SJSA1 (cell line): ENCODE results near the gene LCN15. TPM values are rescaled to one million over a fixed set of nuclear protein-coding genes. Genes with fewer than 3 reads are reported as not detected.
"Not testable (repeated sequence)": the region's sequence is repeated elsewhere in the genome, so short reads cannot be mapped to it uniquely, and the experiment has no call there.

ENCODE experiments used
- DNase-seq, 2 experiments: peaks; one replicate each; pipeline ENCODE4 v3.0.0-alpha.2; 2015 to 2020; ENCODE audit warnings: low spot score in 2 of 2, low read depth in 1 of 2
- H3K27ac ChIP-seq: fragments of 250-450 bp; sonication (Bioruptor Pico); 2 replicates; pipeline ENCODE4 v1.5.1; 2020; ENCODE audit warnings: mild to moderate bottlenecking, moderate library complexity
- H3K27me3 ChIP-seq: fragments of 250-450 bp; sonication (Bioruptor Pico); replicated peaks from 2 replicates; pipeline ENCODE4 v1.5.1; 2020; ENCODE audit warnings: mild to moderate bottlenecking, moderate library complexity
- H3K36me3 ChIP-seq: fragments of 250-450 bp; sonication (Bioruptor Pico); 2 replicates; pipeline ENCODE4 v1.5.1; 2020; ENCODE audit warnings: mild to moderate bottlenecking
- H3K4me1 ChIP-seq: fragments of 250-450 bp; sonication (Bioruptor Pico); replicated peaks from 2 replicates; pipeline ENCODE4 v1.6.1; 2021; ENCODE audit warnings: mild to moderate bottlenecking
- H3K4me3 ChIP-seq: fragments of 250-450 bp; sonication (Bioruptor Pico); 2 replicates; pipeline ENCODE4 v1.5.1; 2020; ENCODE audit warnings: mild to moderate bottlenecking
- H3K9me3 ChIP-seq: fragments of 250-450 bp; sonication (Bioruptor Pico); replicated peaks from 2 replicates; pipeline ENCODE4 v1.5.1; 2020; ENCODE audit warnings: mild to moderate bottlenecking
- total RNA-seq: library from RNA; depleted of rRNA; stranded (reverse); fragments of >200 nt; shearing (Covaris generic); gene quantifications from 2 replicates; pipeline ENCODE4 v1.2.3, GENCODE V29; 2014

The LCN15 gene
- total RNA-seq, 1 experiment from 2014 or later, result not detected

- no peaks in the 10 kb centered on the region for H3K9me3 ChIP-seq
- no peaks in the 10 kb centered on the region for H3K36me3 ChIP-seq
- H3K27ac ChIP-seq, result no peak overlapping the region
- no peak for DNase-seq
- no peaks in the 10 kb centered on the region for H3K4me1 ChIP-seq
- no peak overlapping the region for H3K4me3 ChIP-seq
- H3K27me3 ChIP-seq, result 0 out of 2 replicates have a peak, but pooled peaks cover 7% of the 10 kb centered on the region
These were observed 3.9 kb downstream of the LCN15 start for GRCh38 chr9:136760424-136760823.

- Histone ChIP-seq H3K9me3 (no peaks in the 10 kb centered on the region), H3K27me3 (0 out of 2 replicates have a peak, but pooled peaks cover 7% of the 10 kb centered on the region), H3K36me3 (no peaks in the 10 kb centered on the region), H3K4me3 (no peak overlapping the region), H3K27ac (no peak overlapping the region), H3K4me1 (no peaks in the 10 kb centered on the region)
- DNase-seq, result no peak
These were observed 4.6 kb downstream of the LCN15 start for GRCh38 chr9:136759436-136760325.

GRCh38 chr9:136759001-136759400 lies 5.3 kb downstream of the LCN15 start:
- Histone ChIP-seq H3K9me3 (no peaks in the 10 kb centered on the region), H3K36me3 (no peaks in the 10 kb centered on the region), H3K27me3 (0 out of 2 replicates have a peak, but pooled peaks cover 7% of the 10 kb centered on the region), H3K4me1 (no peaks in the 10 kb centered on the region), H3K4me3 (no peak overlapping the region), H3K27ac (no peak overlapping the region)
- DNase-seq, result no peak

GRCh38 chr9:136757751-136758140 lies 6.6 kb downstream of the LCN15 start:
- no peak overlapping the region for H3K4me3 ChIP-seq
- H3K4me1 ChIP-seq, result no peaks in the 10 kb centered on the region
- H3K27me3 ChIP-seq, result 0 out of 2 replicates have a peak, but pooled peaks cover 3% of the 10 kb centered on the region
- no peak overlapping the region for H3K27ac ChIP-seq
- H3K36me3 ChIP-seq, result no peaks in the 10 kb centered on the region
- no peaks in the 10 kb centered on the region for H3K9me3 ChIP-seq
- no peak for DNase-seq

GRCh38 chr9:136757328-136757727 lies 7.0 kb downstream of the LCN15 start:
- Histone ChIP-seq H3K36me3 (no peaks in the 10 kb centered on the region), H3K27me3 (0 out of 2 replicates have a peak, but pooled peaks cover 3% of the 10 kb centered on the region), H3K27ac (no peak overlapping the region), H3K4me1 (no peaks in the 10 kb centered on the region), H3K9me3 (no peaks in the 10 kb centered on the region), H3K4me3 (no peak overlapping the region)
- no peak for DNase-seq

GRCh38 chr9:136756836-136757235 lies 7.5 kb downstream of the LCN15 start:
- no peak overlapping the region for H3K4me3 ChIP-seq
- peaks cover 2% of the 10 kb centered on the region; the same call in 1 of the 2 replicates for H3K9me3 ChIP-seq
- peaks cover 3% of the 10 kb centered on the region; the same call in 1 of the 2 replicates for H3K27me3 ChIP-seq
- H3K36me3 ChIP-seq, result no peaks in the 10 kb centered on the region
- H3K4me1 ChIP-seq, result no peaks in the 10 kb centered on the region
- DNase-seq, result no peak
- no peak overlapping the region for H3K27ac ChIP-seq

- H3K4me1 ChIP-seq, result no peaks in the 10 kb centered on the region
- no peaks in the 10 kb centered on the region for H3K36me3 ChIP-seq
- no peak overlapping the region for H3K4me3 ChIP-seq
- H3K27me3 ChIP-seq, result peaks cover 3% of the 10 kb centered on the region; the same call in 1 of the 2 replicates
- H3K9me3 ChIP-seq, result peaks cover 6% of the 10 kb centered on the region; the same call in 1 of the 2 replicates
- H3K27ac ChIP-seq, result no peak overlapping the region
- no peak for DNase-seq
These were observed 8.2 kb downstream of the LCN15 start for GRCh38 chr9:136756134-136756438.

- not testable (repeated sequence) for H3K27ac ChIP-seq, H3K4me1 ChIP-seq, H3K4me3 ChIP-seq, H3K9me3 ChIP-seq, DNase-seq, H3K27me3 ChIP-seq, H3K36me3 ChIP-seq
These were observed 8.8 kb downstream of the LCN15 start for GRCh38 chr9:136755302-136756133.

- Histone ChIP-seq H3K36me3 (no peaks in the 10 kb centered on the region), H3K4me3 (no peak overlapping the region), H3K27ac (no peak overlapping the region), H3K4me1 (no peaks in the 10 kb centered on the region), H3K9me3 (peaks cover 6% of the 10 kb centered on the region; the same call in 1 of the 2 replicates), H3K27me3 (peaks cover 3% of the 10 kb centered on the region)
- no peak for DNase-seq
These were observed 9.6 kb downstream of the LCN15 start for GRCh38 chr9:136754626-136755301.

- no peaks in the 10 kb centered on the region for H3K36me3 ChIP-seq
- no peaks in the 10 kb centered on the region for H3K4me1 ChIP-seq
- H3K27ac ChIP-seq, result no peak overlapping the region
- no peak for DNase-seq
- H3K4me3 ChIP-seq, result no peak overlapping the region
- H3K27me3 ChIP-seq, result peaks cover 3% of the 10 kb centered on the region
- peaks cover 6% of the 10 kb centered on the region; the same call in 1 of the 2 replicates for H3K9me3 ChIP-seq
These were observed 10.2 kb downstream of the LCN15 start for GRCh38 chr9:136754059-136754572.

GRCh38 chr9:136753371-136754058 lies 10.8 kb downstream of the LCN15 start:
- DNase-seq, result no peak

GRCh38 chr9:136751814-136752213 lies 12.5 kb downstream of the LCN15 start:
- no peaks in the 10 kb centered on the region for H3K36me3 ChIP-seq
- no peak overlapping the region for H3K27ac ChIP-seq
- H3K27me3 ChIP-seq, result peaks cover 6% of the 10 kb centered on the region
- DNase-seq, result no peak
- no peak overlapping the region for H3K4me3 ChIP-seq
- no peaks in the 10 kb centered on the region for H3K4me1 ChIP-seq
- H3K9me3 ChIP-seq, result peaks cover 6% of the 10 kb centered on the region; the same call in 1 of the 2 replicates

More at GRCh38 chr9:136753371-136754058, 10.8 kb downstream of the LCN15 start:
- Histone ChIP-seq H3K9me3 (peaks cover 6% of the 10 kb centered on the region; the same call in 1 of the 2 replicates), H3K36me3 (no peaks in the 10 kb centered on the region), H3K27me3 (peaks cover 5% of the 10 kb centered on the region), H3K4me3 (no peak overlapping the region), H3K27ac (no peak overlapping the region), H3K4me1 (no peaks in the 10 kb centered on the region)

GRCh38 chr9:136751244-136751643 lies 13.1 kb downstream of the LCN15 start:
- Histone ChIP-seq H3K9me3 (peaks cover 6% of the 10 kb centered on the region; the same call in 1 of the 2 replicates), H3K36me3 (no peaks in the 10 kb centered on the region), H3K4me3 (no peak overlapping the region), H3K4me1 (no peaks in the 10 kb centered on the region), H3K27ac (no peak overlapping the region), H3K27me3 (peaks cover 11% of the 10 kb centered on the region)
- no peak for DNase-seq
